Right atrium auricular region (tissue), 2 donors: ENCODE measurements around the gene DGKZ. TPM values are rescaled to one million over a fixed set of nuclear protein-coding genes. Genes with fewer than 3 reads are reported as not detected.

ENCODE experiments used
- DNase-seq: peaks from one replicate; pipeline ENCODE4 v3.0.0-alpha.2; 2019; ENCODE audit warnings: low spot score
- H3K27ac ChIP-seq, 2 donors: fragments of 200-600 bp; sonication (generic); 1 replicate in 1 of 2; 2 replicates in 1 of 2; pipeline ENCODE4 v1.5.1; 2016 to 2019
- H3K27me3 ChIP-seq, 2 donors: fragments of 200-600 bp; sonication (generic); one replicate each; pipeline versions ENCODE4 v1.5.1 to v1.6.0; 2017 to 2019
- H3K36me3 ChIP-seq: fragments of 200-600 bp; sonication (generic); one replicate; pipeline ENCODE4 v1.5.1; 2016
- H3K4me1 ChIP-seq, 2 donors: fragments of 200-600 bp; sonication (generic); one replicate each; pipeline versions ENCODE4 v1.5.1 to v1.6.0; 2017 to 2019
- H3K4me3 ChIP-seq, 2 donors: fragments of 200-600 bp; sonication (generic); 1 replicate in 1 of 2; 2 replicates in 1 of 2; pipeline ENCODE4 v1.5.1; 2017 to 2019; ENCODE audit warnings: mild to moderate bottlenecking in 1 of 2, moderate library complexity in 1 of 2
- H3K9me3 ChIP-seq, 2 donors: fragments of 200-600 bp; sonication (generic); one replicate each; pipeline ENCODE4 v1.5.1; 2019
- total RNA-seq, 2 donors: library from RNA; depleted of rRNA; stranded (reverse); fragments of >200 nt; gene quantifications; one replicate each; pipeline ENCODE4 v1.1.0, GENCODE V29; 2016
- TF ChIP-seq, protein P1 (sequence below), 2 donors: fragments of 200-600 bp; sonication (generic); IDR thresholded peaks; one replicate each; pipeline ENCODE4 v1.5.1; 2019; ENCODE audit warnings: antibody characterized with exemption in 2 of 2

The DGKZ gene
- total RNA-seq, 2 donors from 2014 or later, result 91.7 to 116 TPM

DNA sequence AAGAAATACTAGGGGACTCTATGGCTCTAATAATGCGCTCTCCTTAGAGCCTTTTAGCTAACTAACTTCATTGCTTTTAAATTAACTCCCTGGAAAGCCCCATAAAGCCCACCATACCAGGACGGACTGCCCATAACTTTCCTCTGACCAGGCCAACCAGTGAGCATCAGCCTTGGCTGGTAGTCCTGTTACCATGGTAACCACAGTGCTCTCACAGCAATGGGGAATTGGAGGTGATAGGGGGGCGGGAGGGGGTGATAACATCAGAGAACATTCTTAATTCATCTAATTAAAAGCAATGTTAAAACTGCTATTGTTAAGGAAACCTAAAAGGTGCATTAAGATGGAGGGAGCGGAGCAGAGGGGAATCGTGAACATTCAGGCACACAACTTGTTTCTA, 71.5 kb downstream of the DGKZ start:
- no peak overlapping the region for H3K4me3 ChIP-seq
- peaks cover 15% of the 10 kb centered on the region for H3K36me3 ChIP-seq
- TF ChIP-seq, protein P1, sequence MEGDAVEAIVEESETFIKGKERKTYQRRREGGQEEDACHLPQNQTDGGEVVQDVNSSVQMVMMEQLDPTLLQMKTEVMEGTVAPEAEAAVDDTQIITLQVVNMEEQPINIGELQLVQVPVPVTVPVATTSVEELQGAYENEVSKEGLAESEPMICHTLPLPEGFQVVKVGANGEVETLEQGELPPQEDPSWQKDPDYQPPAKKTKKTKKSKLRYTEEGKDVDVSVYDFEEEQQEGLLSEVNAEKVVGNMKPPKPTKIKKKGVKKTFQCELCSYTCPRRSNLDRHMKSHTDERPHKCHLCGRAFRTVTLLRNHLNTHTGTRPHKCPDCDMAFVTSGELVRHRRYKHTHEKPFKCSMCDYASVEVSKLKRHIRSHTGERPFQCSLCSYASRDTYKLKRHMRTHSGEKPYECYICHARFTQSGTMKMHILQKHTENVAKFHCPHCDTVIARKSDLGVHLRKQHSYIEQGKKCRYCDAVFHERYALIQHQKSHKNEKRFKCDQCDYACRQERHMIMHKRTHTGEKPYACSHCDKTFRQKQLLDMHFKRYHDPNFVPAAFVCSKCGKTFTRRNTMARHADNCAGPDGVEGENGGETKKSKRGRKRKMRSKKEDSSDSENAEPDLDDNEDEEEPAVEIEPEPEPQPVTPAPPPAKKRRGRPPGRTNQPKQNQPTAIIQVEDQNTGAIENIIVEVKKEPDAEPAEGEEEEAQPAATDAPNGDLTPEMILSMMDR (IDR thresholded peaks at IDR 0.05), result no peak
- no peak for DNase-seq
- no peaks in the 10 kb centered on the region for H3K27me3 ChIP-seq
- H3K27ac ChIP-seq, result no peak overlapping the region
- no peaks in the 10 kb centered on the region for H3K9me3 ChIP-seq
- H3K4me1 ChIP-seq, result no peaks in the 10 kb centered on the region

DNA sequence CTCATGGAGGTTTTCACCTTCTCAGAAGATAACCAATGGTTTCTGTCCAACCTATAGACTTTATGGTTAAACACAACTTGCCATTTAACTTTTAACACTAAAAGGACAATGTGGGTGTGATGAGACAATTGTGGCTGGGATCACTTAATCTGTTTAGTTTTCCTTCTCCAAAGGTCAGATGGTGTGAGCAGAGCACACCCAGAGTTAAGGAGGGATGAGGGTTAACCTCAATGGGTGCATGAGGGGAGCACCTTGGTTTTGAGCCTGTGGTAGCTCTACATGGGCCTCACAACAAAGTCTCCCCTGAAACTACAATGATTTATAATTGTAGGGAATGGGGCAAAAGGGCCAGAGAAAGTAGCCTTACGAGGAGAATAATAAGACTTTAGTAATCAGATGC, 73.2 kb downstream of the DGKZ start:
- H3K9me3 ChIP-seq, result no peaks in the 10 kb centered on the region
- TF ChIP-seq, protein P1 (IDR thresholded peaks at IDR 0.05), result no peak

DNA sequence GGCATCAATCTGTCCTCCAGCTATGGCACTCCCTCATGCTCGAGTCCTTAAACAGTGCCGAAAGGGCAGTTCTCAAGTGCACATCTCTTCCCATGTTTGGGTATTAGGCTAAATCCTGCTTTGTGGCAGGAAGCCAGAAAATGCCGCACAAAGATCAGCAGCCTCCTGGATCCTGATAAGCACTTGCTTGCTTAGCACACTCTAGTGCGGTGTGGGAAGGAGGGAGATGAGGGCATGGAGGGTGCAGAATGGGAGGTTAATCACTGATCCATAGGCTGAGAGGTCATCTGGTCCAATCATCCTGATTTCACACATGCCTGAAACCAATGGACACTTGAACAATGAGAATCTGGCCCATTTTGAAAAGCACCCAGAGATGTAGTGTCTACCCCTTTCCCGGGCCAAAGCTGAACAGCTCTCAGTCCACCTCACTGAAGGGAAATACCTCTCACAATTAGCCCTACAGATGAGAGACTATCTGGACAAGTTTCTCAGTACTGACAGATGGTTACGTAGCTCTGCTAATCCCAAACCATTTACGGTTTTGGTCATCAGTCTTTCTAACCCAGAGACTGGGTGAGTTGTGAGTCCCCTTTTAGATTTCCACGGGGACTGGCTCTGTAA, 74.1 kb downstream of the DGKZ start:
- Histone ChIP-seq H3K27me3 (no peaks in the 10 kb centered on the region), H3K27ac (peak overlapping the region in 1 of 2 donors; percentile 34), H3K4me1 (no peaks in the 10 kb centered on the region), H3K36me3 (peaks cover 12% of the 10 kb centered on the region), H3K4me3 (no peak overlapping the region), H3K9me3 (no peaks in the 10 kb centered on the region)
- DNase-seq, result no peak
- TF ChIP-seq, protein P1 (IDR thresholded peaks at IDR 0.05), result no peak

More for the DNA sequence above, 73.2 kb downstream of the DGKZ start:
- Histone ChIP-seq H3K4me3 (no peak overlapping the region), H3K4me1 (no peaks in the 10 kb centered on the region), H3K36me3 (peaks cover 15% of the 10 kb centered on the region), H3K27ac (peak overlapping the region in 1 of 2 donors; percentile 26), H3K27me3 (no peaks in the 10 kb centered on the region)
- DNase-seq, result no peak

DNA sequence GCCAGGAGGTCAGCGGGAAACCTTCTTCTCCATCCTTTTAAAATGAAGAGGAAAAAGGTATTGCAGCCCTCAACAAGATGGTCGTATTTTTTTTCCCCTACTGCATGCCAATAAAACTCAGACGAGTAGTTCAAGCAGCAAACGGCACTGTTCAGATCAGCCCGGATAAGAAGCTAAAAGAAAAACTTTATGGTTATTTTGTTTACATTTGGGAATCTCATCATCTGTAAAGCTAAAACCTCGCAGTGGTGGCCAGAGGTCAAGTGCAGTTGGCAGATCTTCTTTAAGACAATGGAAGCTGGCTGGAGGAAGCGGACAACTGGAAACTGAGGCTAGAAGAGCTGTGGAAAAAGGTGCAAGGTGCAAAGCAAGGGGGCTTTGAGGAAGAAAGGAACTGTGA, 75.3 kb downstream of the DGKZ start:
- H3K4me3 ChIP-seq, result no peak overlapping the region
- DNase-seq, result no peak
- peaks cover 8% of the 10 kb centered on the region for H3K36me3 ChIP-seq
- H3K9me3 ChIP-seq, result no peaks in the 10 kb centered on the region
- no peak overlapping the region for H3K27ac ChIP-seq
- H3K27me3 ChIP-seq, result no peaks in the 10 kb centered on the region
- H3K4me1 ChIP-seq, result no peaks in the 10 kb centered on the region
- TF ChIP-seq, protein P1 (IDR thresholded peaks at IDR 0.05), result no peak

DNA sequence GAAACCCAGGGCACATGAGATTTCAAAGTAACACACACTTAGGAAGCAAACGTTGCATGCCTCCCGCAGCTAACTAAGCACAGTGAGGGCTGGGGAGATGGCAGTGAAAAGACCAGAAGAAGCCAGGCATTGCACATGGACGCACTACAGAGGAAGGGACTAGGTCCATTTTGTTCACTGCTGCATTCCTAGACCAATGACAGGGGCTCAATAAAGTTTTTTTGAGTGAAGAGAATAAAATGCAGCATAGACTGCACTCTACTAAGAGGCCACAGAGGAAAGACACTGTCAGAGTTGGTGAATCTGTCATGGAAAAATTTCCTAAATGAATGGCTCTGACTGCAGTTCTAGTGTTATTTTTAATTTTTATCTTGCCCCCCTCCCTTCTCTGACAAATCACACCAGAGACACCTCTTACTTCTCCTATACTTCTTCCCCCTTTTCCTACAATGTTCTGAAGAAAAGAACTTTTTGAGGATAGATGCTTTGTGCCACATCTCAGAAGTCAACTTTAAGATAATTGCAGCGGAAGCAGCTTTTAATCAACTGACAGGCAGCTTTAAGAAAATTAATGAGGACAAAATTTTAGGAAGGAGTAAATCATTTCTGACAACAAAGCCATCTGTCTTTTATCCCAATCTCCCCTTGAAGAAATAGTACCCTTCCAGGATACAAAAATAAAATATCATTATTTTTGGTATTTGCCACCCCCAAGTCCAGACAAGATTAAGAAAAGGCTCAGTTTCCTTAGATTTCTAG, 79.1 kb downstream of the DGKZ start:
- H3K9me3 ChIP-seq, result no peaks in the 10 kb centered on the region
- DNase-seq, result peak; percentile 28
- peaks cover 29% of the 10 kb centered on the region for H3K36me3 ChIP-seq
- TF ChIP-seq, protein P1 (IDR thresholded peaks at IDR 0.05), result no peak
- no peak overlapping the region for H3K27ac ChIP-seq
- no peak overlapping the region for H3K4me3 ChIP-seq
- no peaks in the 10 kb centered on the region for H3K4me1 ChIP-seq
- H3K27me3 ChIP-seq, result no peaks in the 10 kb centered on the region
